Uterus (tissue), 2 donors: ENCODE measurements around the gene ELMO1.

ENCODE experiments used
- CTCF ChIP-seq, 4 experiments: fragments of 200-600 bp in 2 of 4; fragments of 450-650 bp in 2 of 4; sonication (generic) in 2 of 4; IDR thresholded peaks; one replicate each; pipeline ENCODE4 v1.5.1; 2016 to 2019; ENCODE audit warnings: antibody characterized with exemption in 4 of 4, mild to moderate bottlenecking in 2 of 4, moderate library complexity in 1 of 4
- POLR2A ChIP-seq, 2 donors: fragments of 450-650 bp; IDR thresholded peaks; one replicate each; pipeline ENCODE4 v1.6.1; 2016; ENCODE audit warnings: antibody characterized with exemption in 2 of 2, mild to moderate bottlenecking in 1 of 2, moderate library complexity in 1 of 2

GRCh38 chr7:37016064-37016878 is 432.4 kb downstream of the ELMO1 start:
- TF ChIP-seq CTCF (IDR thresholded peaks at IDR 0.05) (no peak), POLR2A (IDR thresholded peaks at IDR 0.05) (no peak)
